Thymus (tissue), 11 donors: ENCODE data around the gene PI4KB. TPM values are rescaled to one million over a fixed set of nuclear protein-coding genes. Genes with fewer than 3 reads are reported as not detected.
A peak's percentile ranks its signal among the peaks of the same experiment; 100 is the strongest.

Experiments
- DNase-seq, 9 donors: peaks; one replicate each; pipeline ENCODE4 v3.0.0-alpha.2; 2013; ENCODE audit warnings: low spot score in 9 of 9, low read depth in 6 of 9, missing footprints in 1 of 9
- H3K27ac ChIP-seq, 2 donors: one replicate each; pipeline ENCODE4 v1.5.1; 2013; ENCODE audit warnings: control low read depth in 1 of 2, low read depth in 1 of 2, low read length in 1 of 2, mild to moderate bottlenecking in 1 of 2, moderate library complexity in 1 of 2
- H3K27me3 ChIP-seq, 2 donors: one replicate each; pipeline ENCODE4 v1.5.1; 2013; ENCODE audit warnings: low read length in 1 of 2; ENCODE audit not compliant: control insufficient read depth in 2 of 2, insufficient read depth in 1 of 2
- H3K36me3 ChIP-seq, 2 donors: one replicate each; pipeline ENCODE4 v1.5.1; 2013; ENCODE audit warnings: low read length in 1 of 2, mild to moderate bottlenecking in 1 of 2, moderate library complexity in 1 of 2; ENCODE audit not compliant: control insufficient read depth in 2 of 2, insufficient read depth in 2 of 2
- H3K4me1 ChIP-seq, 2 donors: one replicate each; pipeline ENCODE4 v1.5.1; 2013; ENCODE audit warnings: low read length in 2 of 2; ENCODE audit not compliant: control insufficient read depth in 2 of 2, insufficient read depth in 2 of 2
- H3K4me3 ChIP-seq, 2 donors: one replicate each; pipeline ENCODE4 v1.5.1; 2013; ENCODE audit warnings: low read length in 2 of 2, control low read depth in 1 of 2, mild to moderate bottlenecking in 1 of 2
- H3K9me3 ChIP-seq, 2 donors: one replicate each; pipeline ENCODE4 v1.5.1; 2013; ENCODE audit warnings: low read length in 1 of 2, mild to moderate bottlenecking in 1 of 2; ENCODE audit not compliant: control insufficient read depth in 2 of 2, insufficient read depth in 1 of 2
- WGBS: extraction: QIAGEN DNeasy Blood & Tissue Kit; methylation state at CpG from one replicate; pipeline ENCODE4 v1.1.7; 2013; 5-methylcytosine and 5-hydroxymethylcytosine counted together
- polyA plus RNA-seq: library from polyadenylated mRNA; stranded (reverse); fragments of 200-250 nt; gene quantifications from one replicate; pipeline ENCODE4 v1.2.3, GENCODE V29; 2013
- total RNA-seq: library from RNA; stranded (reverse); fragments of 120-200 nt; gene quantifications from one replicate; pipeline ENCODE4 v1.2.4, GENCODE V29; 2013
- donor health status: healthy.

Gene PI4KB
- total and polyA plus RNA-seq, 2 donors, result 29.0 to 31.8 TPM

- peaks cover 4 to 7% of the 10 kb centered on the region in 2 donors for H3K36me3 ChIP-seq
- no peaks in the 10 kb centered on the region for H3K27me3 ChIP-seq
- peak within 1 kb of the TSS; percentile 97 to 98 for H3K4me3 ChIP-seq
- no peaks in the 10 kb centered on the region for H3K9me3 ChIP-seq
- peak; percentile 91 to 99 (median 96) for DNase-seq
- WGBS, result 12% methylated on average over 56 of the region's 56 CpGs
- H3K4me1 ChIP-seq, result peaks cover 7 to 8% of the 10 kb centered on the region in 2 donors
- peak within 1 kb of the TSS; percentile 83 to 85 for H3K27ac ChIP-seq
Observed at GRCh38 chr1:151254217-151255213, 72.7 kb downstream of the PI4KB start, which contains the start of gene PSMD4. TSS of gene PSMD4 (plus strand) at chr1:151254734. CDS start at chr1:151254783, 49 bp downstream.

- 71% methylated on average over 16 of the region's 16 CpGs for WGBS
- Histone ChIP-seq H3K4me3 (no peak overlapping the region), H3K27me3 (no peaks in the 10 kb centered on the region), H3K4me1 (peaks cover 7 to 8% of the 10 kb centered on the region in 2 donors), H3K27ac (no peak overlapping the region), H3K36me3 (peaks cover 24 to 28% of the 10 kb centered on the region in 2 donors), H3K9me3 (no peaks in the 10 kb centered on the region)
- DNase-seq, result peak; percentile 44 to 81 (median 62)
Observed at GRCh38 chr1:151251656-151252470, 75.4 kb downstream of the PI4KB start.

GRCh38 chr1:151246786-151247185 is 80.4 kb downstream of the PI4KB start:
- no peak overlapping the region for H3K27ac ChIP-seq
- H3K4me1 ChIP-seq, result no peaks in the 10 kb centered on the region
- 96% methylated on average over 2 of the region's 2 CpGs for WGBS
- peaks cover 70 to 76% of the 10 kb centered on the region in 2 donors for H3K36me3 ChIP-seq
- no peak for DNase-seq
- no peaks in the 10 kb centered on the region for H3K9me3 ChIP-seq
- no peak overlapping the region for H3K4me3 ChIP-seq
- no peaks in the 10 kb centered on the region for H3K27me3 ChIP-seq

- 92% methylated on average over 5 of the region's 5 CpGs for WGBS
- Histone ChIP-seq H3K36me3 (peaks cover 86 to 97% of the 10 kb centered on the region in 2 donors), H3K4me1 (no peaks in the 10 kb centered on the region), H3K27me3 (no peaks in the 10 kb centered on the region), H3K27ac (no peak overlapping the region), H3K9me3 (no peaks in the 10 kb centered on the region), H3K4me3 (no peak overlapping the region)
- DNase-seq, result no peak
Observed at GRCh38 chr1:151243683-151244216, 83.5 kb downstream of the PI4KB start.

- 98% methylated on average over 2 of the region's 2 CpGs for WGBS
- Histone ChIP-seq H3K36me3 (peaks cover 85 to 97% of the 10 kb centered on the region in 2 donors), H3K9me3 (no peaks in the 10 kb centered on the region), H3K27ac (no peak overlapping the region), H3K4me1 (no peaks in the 10 kb centered on the region), H3K27me3 (no peaks in the 10 kb centered on the region), H3K4me3 (no peak overlapping the region)
- DNase-seq, result no peak
Observed at GRCh38 chr1:151242442-151242841, 84.8 kb downstream of the PI4KB start.

Other genes with a start within 250 kb of the PI4KB start
- gene SEMA6C, start 180.8 kb downstream of the PI4KB start, total RNA-seq, result 1.5 TPM
- 24.3 TPM for gene SEMA6C, start 180.8 kb downstream of the PI4KB start, polyA plus RNA-seq
- 30.0 TPM for gene TNFAIP8L2, start 170.8 kb downstream of the PI4KB start, total RNA-seq
- gene TNFAIP8L2, start 170.8 kb downstream of the PI4KB start, polyA plus RNA-seq, result 32.8 TPM
- 11.9 TPM for gene LYSMD1, start 161.5 kb downstream of the PI4KB start, total RNA-seq
- gene LYSMD1, start 161.5 kb downstream of the PI4KB start, polyA plus RNA-seq, result 7.7 TPM
- 63.8 TPM for gene SCNM1, start 161.3 kb downstream of the PI4KB start, total RNA-seq
- 75.2 TPM for gene SCNM1, start 161.3 kb downstream of the PI4KB start, polyA plus RNA-seq
- 0.38 TPM for gene TMOD4, start 151.4 kb downstream of the PI4KB start, total RNA-seq
- gene TMOD4, start 151.4 kb downstream of the PI4KB start, polyA plus RNA-seq, result 1.0 TPM
- 47.2 TPM for gene VPS72, start 137.2 kb downstream of the PI4KB start, total RNA-seq
- gene VPS72, start 137.2 kb downstream of the PI4KB start, polyA plus RNA-seq, result 40.2 TPM
- 30.7 TPM for gene PIP5K1A, start 128.9 kb downstream of the PI4KB start, total RNA-seq
- gene PIP5K1A, start 128.9 kb downstream of the PI4KB start, polyA plus RNA-seq, result 29.8 TPM
- gene PSMD4, start 72.7 kb downstream of the PI4KB start, total RNA-seq, result 272 TPM
- 157 TPM for gene PSMD4, start 72.7 kb downstream of the PI4KB start, polyA plus RNA-seq
- gene ZNF687, start 45.1 kb downstream of the PI4KB start, total RNA-seq, result 9.8 TPM
- 11.1 TPM for gene ZNF687, start 45.1 kb downstream of the PI4KB start, polyA plus RNA-seq
- gene RFX5, start 19.8 kb upstream of the PI4KB start, total RNA-seq, result 89.4 TPM
- gene RFX5, start 19.8 kb upstream of the PI4KB start, polyA plus RNA-seq, result 32.9 TPM
- gene SELENBP1, start 45.3 kb upstream of the PI4KB start, total RNA-seq, result 6.1 TPM
- gene SELENBP1, start 45.3 kb upstream of the PI4KB start, polyA plus RNA-seq, result 6.4 TPM
- 345 TPM for gene PSMB4, start 72.2 kb upstream of the PI4KB start, total RNA-seq
- 371 TPM for gene PSMB4, start 72.2 kb upstream of the PI4KB start, polyA plus RNA-seq
- 18.5 TPM for gene POGZ, start 132.1 kb upstream of the PI4KB start, total RNA-seq
- gene POGZ, start 132.1 kb upstream of the PI4KB start, polyA plus RNA-seq, result 33.5 TPM
- 0.90 TPM for gene CGN, start 184.0 kb upstream of the PI4KB start, total RNA-seq
- gene CGN, start 184.0 kb upstream of the PI4KB start, polyA plus RNA-seq, result 2.8 TPM
- gene TUFT1, start 212.9 kb upstream of the PI4KB start, total RNA-seq, result 2.1 TPM
- 6.9 TPM for gene TUFT1, start 212.9 kb upstream of the PI4KB start, polyA plus RNA-seq